Hematopoietic multipotent progenitor cell treated with erythropoietin and hydrocortisone succinate and interleukin-3 and kit ligand, for 6 days (in vitro differentiated cells): ENCODE data around the gene AP1G2.
A peak's percentile ranks its signal among the peaks of the same experiment; 100 is the strongest.
"Not testable (repeated sequence)": the region's sequence is repeated elsewhere in the genome, so short reads cannot be mapped to it uniquely, and the experiment has no call there.

Experiments used
- DNase-seq: peaks from one replicate; pipeline ENCODE4 v3.0.0-alpha.2; 2015

AP1G2 gene

DNA sequence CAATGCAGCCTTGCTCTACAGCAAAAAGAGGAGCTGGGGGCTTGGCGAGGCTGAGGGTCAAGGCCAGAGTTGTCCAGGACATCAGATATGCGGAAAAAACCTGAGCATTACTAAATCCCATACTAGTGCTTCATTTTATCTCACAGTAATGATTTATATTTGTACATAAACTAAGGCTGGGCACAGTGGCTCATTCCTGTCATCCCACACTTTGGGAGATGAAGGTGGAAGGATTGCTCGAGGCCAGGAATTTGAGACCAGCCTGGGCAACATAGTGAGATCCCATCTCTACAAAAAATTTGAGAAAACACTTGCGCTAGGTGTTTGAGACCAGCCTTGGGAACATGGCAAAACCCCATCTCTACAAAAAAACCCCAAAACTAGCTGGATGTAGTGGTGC, 22.6 kb upstream of the AP1G2 start:
- DNase-seq = no peak

DNA sequence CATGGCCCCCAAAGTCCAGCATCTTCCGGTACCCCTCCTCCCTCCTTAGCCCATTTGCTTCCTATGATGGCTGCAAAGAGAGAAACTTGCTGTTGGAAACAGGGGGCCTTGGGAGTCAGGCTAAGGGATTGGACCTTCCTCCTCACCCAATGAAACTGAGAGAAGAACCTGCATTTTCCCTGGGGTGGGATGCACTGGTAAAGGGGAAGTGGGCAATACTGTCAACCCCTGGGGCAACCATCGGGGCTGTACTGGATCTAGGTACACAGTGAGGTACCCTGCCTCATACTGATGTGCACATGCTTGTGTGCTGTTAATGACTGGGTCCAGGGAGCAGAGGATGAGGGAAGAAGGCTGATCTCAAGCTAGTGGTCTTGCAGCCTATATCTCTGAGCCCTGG, 22.0 kb upstream of the AP1G2 start:
- DNase-seq = no peak

DNA sequence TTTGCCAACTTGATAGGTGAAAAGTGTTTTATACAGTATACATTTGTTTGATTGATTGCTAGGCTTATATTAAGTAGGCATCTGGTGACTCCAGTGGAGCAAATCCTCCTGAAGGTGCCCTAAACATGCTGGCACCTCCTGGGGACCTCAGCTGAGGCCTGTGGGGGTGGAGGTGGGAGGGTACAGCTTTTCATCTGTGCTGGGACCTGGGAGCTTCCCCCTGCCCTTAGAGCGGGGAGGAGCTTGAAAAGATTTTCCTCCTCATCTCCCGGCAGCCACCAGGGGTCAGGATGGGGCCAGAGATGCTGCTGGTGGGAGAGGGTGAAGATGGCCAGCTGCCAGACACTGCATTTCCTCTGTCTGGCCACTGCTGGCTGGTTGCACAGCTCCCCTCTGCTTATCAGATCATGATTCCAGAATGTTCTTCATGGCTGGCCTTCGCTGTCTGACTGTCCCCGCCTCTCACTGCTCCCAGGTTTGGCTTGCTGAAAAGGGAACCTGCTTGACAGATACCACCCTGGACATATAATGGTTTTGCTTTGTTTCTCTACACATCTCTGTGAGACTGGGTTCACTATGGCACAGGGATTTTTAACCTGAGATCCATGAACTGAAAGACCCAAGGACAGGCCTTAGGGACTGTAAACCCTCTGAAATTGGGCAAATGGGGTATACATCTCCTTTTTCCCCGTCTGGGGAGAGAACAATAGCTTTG, 21.4 kb upstream of the AP1G2 start:
- DNase-seq = peak; percentile 93

DNA sequence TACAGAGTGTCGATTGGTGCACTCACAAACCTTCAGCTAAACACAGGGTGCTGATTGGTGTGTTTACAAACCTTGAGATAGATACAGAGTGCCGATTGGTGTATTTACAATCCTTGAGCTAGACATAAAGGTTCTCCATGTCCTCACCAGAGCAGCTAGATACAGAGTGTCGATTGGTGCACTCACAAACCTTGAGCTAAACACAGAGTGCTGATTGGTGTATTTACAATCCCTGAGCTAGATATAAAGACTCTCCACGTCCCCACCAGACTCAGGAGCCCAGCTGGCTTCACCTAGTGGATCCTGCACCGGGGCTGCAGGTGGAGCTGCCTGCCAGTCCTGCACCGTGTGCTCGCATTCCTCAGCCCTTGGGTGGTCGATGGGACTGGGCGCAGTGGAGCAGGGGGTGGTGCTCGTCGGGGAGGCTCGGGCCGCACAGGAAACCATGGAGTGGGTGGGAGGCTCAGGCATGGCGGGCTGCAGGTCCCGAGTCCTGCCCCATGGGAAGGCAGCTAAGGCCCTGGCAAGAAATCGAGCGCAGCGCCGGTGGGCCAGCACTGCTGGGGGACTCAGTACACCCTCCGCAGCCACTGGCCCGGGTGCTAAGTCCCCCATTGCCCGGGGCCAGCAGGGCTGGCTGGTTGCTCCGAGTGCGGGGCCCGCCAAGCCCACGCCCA, 17.1 kb upstream of the AP1G2 start:
- DNase-seq = not testable (repeated sequence)

DNA sequence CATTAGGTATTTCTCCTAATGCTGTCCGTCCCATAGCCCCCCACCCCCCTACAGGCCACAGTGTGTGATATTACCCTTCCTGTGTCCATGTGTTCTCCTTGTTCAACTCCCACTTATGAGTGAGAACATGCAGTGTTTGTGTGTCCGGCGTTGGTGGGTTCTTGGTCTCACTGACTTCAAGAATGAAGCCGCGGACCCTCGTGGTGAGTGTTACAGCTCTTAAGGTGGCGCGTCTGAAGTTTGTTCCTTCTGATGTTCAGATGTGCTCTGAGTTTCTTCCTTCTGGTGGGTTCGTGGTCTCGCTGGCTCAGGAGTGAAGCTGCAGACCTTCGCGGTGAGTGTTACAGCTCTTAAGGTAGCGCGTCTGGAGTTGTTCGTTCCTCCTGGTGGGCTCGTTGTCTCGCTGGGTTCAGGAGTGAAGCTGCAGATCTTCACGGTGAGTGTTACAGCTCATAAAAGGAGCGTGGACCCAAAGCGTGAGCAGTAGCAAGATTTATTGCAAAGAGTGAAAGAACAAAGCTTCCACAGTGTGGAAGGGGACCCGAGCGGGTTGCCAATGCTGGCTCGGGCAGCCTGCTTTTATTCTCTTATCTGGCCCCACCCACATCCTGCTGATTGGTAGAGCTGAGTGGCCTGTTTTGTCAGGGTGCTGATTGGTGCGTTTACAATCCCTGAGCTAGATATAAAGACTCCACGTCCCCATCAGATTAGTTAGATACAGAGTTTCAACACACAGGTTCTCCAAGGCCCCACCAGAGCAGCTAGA, 16.4 kb upstream of the AP1G2 start:
- not testable (repeated sequence) for DNase-seq

DNA sequence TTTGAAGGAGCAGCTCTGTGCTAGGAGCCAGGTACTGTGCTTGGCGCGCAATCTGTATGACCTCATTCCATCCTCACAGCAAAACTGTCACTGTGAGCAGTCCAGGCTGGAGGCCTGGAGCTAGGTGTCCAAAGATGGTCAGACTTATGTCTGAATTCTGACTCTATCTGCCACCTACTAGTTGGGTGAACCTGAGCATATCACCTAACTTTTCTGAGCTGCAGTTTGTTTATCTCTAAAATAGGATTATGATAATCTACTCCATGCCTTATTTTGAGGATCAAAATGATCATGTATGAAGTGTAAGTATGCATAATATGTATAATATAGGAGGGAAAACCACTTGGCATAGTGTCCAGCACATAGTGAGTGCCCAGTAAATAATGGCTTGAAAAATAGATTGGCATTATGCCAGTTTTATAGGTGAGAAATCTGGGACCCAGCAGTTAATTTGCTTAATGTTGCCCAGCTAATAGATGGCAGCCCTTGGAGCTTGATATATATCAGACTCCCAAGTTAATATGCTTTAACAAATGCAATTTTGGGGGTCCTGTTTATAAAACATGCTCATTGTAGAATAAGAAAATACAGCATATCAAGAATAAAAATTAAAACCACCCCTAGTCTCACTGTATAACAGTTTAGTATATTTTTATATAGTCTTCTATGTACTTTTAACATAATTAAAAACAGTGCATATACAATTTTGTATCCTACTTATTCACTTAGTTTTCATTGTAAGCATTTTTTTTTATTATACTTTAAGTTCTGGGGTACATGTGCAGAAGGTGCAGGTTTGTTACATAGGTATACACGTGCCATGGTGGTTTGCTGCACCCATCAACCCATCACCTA, 15.5 kb upstream of the AP1G2 start:
- DNase-seq = no peak

DNA sequence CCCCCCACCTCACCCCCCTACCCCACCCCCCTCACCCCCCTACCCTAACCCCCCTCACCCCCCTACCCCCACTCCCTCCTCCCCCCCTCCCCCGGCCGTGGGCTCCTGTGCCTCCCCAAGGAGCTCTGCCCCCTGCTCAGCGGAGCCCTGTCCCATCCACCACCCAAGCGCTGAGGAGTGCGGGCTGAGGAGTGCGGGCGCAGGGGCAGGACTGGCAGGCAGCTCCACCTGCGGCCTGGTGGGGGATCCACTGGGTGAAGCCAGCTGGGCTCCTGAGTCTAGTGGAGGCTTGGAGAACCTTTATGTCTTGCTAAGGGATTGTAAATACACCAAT, 13.3 kb upstream of the AP1G2 start:
- no peak for DNase-seq

DNA sequence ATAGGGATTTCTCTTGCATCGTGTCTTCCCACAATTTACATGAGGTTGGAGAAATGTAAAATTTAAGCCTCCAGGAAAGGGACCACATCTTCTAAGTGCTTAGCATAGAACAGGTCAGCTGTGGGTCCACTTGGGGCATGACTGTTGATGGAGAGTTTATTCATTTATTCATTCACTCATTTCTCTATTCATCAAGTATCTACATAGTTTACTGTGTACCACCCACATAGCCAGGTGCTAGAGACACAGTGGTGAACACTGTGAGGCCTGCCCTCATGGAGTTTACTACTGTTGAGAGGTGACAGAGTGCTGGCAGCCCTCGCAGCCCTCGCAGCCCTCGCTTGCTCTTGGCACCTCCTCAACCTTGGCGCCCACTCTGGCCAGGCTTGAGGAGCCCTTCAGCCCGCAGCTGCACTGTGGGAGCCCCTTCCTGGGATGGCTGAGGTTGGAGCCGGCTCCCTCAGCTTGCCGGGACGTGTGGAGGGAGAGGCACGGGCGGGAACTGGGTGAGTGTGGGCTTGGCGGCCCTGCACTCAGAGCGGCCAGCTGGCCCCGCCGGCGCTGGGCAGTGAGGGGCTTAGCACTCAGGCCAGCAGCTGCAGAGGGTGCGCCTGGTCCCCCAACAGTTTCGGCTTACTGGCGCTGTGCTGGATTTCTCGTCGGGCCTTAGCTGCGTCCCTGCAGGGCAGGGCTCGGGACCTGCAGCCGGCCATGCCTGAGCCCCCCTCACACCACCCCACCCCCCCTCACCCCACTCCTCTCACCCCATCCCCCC, 12.7 kb upstream of the AP1G2 start:
- DNase-seq = no peak

DNA sequence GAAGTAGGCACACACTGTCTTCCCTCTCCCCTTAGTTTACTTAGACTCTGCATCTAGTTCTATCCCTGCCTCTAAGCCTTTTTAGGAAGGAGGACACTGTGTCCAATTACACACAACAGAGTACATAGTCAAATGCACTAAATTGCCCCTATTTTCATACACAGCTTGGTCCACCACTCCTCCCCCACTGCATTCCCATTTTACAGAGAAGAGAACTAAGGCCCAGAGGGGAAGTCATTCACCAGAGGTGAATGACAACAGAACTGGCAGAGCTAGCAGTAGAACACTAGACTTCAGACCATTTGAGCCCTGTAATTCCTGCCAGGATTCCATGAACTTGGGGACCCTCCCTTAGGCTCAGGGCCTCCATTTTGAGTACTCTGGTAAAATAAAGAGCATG, 12.1 kb upstream of the AP1G2 start:
- DNase-seq = no peak

DNA sequence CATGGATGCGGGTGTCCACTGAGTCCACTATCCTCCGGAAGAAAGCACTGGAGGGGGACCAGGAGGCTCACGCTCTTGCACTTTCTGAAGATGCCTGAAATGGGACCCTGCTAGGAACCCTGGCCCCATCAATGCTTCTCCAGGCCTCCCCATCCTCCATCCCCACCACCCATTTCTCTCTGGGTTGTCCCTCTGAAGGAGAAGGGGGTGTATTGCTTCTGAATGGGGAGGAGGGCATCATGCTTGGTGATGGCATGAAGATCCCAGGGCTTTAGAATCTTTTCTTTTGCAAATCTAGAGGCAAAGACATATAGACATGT, 11.7 kb upstream of the AP1G2 start:
- no peak for DNase-seq

DNA sequence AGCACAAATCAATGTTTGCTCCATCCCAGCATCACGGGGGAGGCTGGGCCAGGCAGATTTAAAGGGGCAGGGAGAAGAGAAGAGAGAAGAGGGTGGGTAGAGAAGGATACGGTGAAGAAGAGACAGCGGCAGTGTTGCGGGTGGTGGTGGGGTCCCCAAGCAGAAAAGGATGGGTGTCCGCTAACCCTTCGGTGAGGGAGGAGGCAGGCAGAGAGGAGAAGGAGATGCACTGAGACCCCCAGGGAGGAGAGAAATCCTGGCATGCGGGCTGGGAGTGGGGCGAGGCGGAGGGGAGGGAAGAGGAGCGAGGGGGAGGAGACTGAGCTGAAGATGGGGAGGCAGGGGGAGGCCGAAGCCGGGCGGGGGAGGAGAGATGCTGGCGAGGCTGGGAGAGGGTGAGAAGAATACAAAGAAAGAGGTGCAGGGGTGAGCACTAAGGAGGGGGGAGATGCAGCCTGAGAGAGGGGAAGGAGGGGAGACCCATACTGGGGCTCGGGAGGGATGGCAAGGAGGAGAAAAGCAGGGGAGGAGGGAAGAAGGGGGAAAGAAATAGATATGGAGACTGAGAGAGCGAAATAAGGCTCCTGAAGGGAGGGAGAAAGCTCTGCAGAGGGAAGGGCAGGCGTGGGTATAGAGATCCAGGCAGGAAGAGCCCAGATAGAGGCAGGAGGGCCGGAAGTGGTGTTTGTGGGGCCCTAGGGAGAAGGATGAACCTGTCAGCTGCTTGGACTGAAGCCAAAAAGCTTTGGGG, 11.1 kb upstream of the AP1G2 start, which contains the start of gene JPH4:
Gene JPH4 (minus strand): TSS at position 231 of the 751 bp plus-strand sequence. CDS start 1,337 bp downstream, outside the sequence.
- no peak for DNase-seq

DNA sequence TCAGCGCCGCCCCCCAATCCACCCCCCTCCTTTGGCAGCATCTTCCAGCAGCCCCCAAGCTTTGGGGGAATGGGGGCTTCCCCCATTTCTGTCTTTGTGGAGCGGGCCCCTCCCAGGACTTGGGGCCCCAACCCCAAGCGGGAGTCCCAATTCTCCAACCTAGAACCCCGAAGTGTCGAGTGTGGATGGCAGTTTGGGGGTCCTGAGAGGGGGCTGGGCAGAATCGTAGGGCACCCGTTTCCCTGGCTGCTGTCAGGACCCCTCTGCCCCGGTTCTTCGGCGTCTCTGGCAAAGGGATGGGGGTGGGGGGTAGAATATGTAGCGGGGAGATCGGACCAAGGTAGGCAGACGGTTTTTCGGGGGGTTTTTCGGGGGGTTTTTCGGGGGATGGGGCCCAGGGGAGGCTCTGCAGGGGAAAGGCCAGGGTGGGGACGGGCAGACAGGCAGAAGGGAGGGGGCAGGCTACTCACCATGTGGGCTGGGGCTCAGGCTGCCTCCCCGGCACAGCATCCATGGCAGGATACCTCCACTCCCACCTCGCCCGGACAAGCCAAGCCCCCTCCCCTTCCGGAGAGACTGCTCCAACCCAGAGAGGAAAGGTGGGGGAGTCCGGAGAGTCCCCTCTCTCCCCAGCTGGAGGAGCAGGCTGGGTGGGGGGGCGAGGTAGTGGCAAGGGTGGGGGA, 10.3 kb upstream of the AP1G2 start:
- DNase-seq = no peak

DNA sequence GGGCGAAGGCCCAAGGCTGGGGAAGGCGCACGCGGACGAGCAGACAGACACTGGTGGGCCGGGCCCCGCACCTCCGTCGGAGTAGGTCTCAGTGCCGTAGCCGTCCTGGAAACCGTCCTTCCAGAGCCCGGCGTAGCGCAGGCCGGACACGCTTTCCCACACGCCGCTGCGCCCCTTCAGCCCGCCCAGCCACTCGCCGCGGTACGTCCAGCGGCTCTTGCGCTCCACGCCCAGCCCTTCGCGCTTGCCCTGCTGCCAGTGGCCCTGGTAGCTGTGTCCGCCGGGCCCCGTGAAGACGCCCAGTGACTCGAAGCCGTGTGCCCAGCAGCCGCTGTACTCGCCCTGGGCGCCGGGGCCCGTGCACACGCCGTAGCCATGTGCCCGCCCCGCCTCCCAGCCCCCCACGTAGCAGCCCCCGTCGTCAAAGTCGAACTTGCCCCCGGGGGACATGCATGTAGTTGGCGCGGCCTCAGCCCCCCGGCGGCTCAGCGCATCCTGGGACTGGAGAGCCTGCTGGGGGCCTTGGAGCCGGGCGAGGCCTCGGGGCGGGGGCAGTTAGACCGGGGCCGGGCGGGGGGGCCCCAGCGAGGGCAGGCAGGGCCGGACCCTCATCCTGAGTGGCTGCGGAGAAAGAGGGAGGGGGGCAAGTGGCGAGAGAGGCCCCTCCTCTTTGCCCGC, 9.6 kb upstream of the AP1G2 start:
- DNase-seq = no peak

DNA sequence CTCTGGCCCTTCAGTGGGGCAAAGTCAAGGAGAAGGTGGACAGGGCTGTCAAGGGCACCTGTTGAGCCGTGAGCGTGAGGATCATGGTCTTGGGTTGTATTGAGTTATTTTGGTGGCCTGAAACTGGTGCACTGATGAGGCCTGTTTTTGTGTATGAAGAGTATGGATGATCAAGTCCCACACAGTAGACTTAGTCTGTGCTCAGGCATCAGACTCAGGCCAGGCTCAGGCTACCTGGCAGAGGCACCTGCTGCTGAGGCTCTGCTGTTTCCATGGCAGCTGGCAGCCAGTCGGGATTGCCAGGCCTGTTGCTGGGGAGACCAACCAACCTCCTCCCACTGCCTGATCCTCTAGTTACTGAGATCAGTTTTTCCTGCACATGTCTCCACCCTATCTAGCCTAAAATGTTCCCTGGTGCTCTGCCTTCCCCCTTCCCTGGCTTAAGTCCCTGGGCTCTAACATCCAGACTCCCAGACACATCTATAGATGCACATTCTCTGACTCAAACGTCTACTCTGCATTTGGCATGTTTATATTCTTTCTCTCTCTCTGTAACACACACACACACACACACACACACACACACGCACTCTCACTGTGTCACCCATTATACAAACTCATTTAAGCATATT, 5.9 kb upstream of the AP1G2 start:
- no peak for DNase-seq

DNA sequence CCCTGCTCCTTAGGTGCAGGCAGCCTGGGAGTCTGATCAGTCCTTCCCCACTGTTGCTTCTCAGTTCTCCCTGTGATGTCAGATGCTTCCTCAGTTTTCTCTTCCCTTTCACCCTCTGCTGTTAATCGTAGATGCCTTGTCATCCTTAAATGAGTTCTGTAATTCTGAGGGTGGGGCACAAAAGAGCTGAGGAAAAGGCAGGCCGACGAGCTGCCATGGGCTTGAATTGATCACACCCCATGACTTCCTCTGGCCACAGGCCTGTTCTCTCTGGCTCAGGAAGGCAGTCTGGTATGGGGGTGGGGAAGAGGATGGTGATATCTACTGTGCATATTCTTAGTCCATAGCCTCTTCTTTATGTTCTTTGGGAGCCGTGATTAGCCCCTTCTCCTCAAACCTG, 5.2 kb upstream of the AP1G2 start:
- DNase-seq = peak; percentile 63

DNA sequence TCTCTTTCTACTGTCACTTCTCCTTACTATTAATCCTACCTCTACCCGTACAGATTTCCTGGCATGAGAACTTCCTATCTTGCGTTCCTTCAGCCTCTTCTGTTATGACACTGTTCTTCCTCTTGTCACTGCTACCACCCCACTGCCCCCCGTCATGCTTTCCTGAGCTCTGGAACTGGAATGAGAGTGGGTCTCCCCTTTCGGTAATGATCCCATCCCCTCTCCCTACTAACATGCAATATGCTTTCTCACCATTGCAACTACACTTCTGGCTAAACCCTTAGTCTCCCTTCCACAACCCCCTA, 4.9 kb upstream of the AP1G2 start:
- DNase-seq = no peak

DNA sequence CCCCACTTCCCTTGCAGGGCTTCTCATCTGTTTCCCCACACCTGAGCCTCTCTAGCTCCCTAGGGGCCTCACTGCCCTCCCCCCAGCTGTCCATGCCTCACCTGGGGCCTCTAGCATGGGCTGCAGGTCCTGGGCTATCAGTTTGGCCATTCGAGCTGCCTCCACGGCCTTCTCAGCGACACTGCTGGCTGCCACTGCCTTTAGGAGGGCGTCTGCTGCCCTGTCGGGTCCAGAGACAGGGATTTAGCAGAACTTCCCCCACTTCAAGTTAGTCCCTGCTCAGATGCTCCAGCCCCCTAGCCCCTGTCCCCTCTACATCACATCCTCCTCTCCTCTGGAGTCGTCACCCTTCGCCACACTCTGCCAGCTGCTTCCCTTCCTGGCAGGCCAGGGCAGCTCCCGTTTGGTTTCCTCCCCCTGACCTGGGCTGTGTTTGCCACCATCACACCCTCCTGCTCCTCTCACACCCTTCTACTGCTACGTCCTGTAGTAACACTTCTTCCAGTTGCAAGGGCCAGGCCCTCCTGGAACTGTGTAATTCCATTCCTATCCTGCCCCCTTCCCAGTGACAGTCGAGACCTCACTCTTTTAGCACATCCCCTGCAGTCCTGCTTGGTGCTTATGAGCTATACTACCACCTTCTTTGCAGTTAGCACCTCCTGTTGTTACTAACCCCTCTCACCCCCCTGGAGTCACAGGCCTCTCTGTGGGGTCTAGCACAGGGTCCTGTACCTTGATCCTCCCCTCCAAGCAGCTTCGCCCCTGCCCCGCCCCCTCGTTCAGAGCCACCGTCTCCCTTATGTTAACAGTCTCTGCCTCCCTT, 4.3 kb upstream of the AP1G2 start:
- DNase-seq = no peak

DNA sequence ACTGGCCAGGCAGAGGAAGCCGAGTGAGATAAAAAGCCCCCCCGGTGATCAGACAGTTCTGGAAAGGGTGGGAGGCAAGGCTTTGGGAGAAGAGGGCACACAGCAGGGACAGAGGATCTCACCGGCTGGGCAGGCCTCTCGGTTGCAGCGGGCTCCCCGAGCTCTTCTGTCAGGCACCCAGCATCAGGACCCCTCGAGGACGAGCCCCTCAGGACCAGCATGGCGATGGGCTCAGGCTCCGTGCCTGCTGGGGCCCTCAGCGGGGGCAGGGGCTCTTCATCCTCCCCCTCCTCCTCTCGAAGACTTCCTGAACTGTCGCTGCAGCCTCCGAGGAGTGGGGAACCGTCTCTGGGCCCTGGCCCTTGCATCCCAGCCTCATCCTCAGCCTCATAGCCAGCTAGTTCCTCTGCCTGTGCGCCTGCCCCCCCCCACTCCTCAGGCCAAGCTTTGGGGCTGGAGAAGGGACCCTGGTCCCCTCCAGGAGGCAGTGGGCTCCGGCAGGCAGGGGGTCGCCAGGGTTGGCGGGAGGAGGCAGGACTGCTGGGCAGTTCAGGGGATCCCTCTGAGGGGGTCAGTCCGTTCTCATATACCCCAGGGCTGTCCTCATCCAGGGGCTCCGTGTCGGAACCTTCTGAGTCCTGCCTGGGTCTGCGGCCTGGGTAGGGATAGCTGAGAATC, 3.4 kb upstream of the AP1G2 start:
- DNase-seq = no peak
